Kidney glomerular epithelial cell (primary cell): ENCODE results near the gene SYNGAP1.
A peak's percentile ranks its signal among the peaks of the same experiment; 100 is the strongest.

Experiments used
- DNase-seq: peaks from one replicate; lab custom pipeline; 2025; lab: John Stamatoyannopoulos, UW

The SYNGAP1 gene

GRCh38 chr6:33439956-33440648, 20.2 kb downstream of the SYNGAP1 start:
- no peak for DNase-seq

GRCh38 chr6:33440649-33441309, 20.9 kb downstream of the SYNGAP1 start:
- no peak for DNase-seq

- no peak for DNase-seq
Observed at GRCh38 chr6:33441457-33441856, 21.6 kb downstream of the SYNGAP1 start.

- no peak for DNase-seq
Observed at GRCh38 chr6:33442283-33442682, 22.4 kb downstream of the SYNGAP1 start.

GRCh38 chr6:33443025-33443424, 23.2 kb downstream of the SYNGAP1 start:
- no peak for DNase-seq

- no peak for DNase-seq
Observed at GRCh38 chr6:33443619-33444504, 24.0 kb downstream of the SYNGAP1 start.

- DNase-seq, result no peak
Observed at GRCh38 chr6:33445119-33445603, 25.3 kb downstream of the SYNGAP1 start.

- DNase-seq, result no peak
Observed at GRCh38 chr6:33446356-33446755, 26.5 kb downstream of the SYNGAP1 start.

- no peak for DNase-seq
Observed at GRCh38 chr6:33450434-33450833, 30.6 kb downstream of the SYNGAP1 start.

- DNase-seq, result no peak
Observed at GRCh38 chr6:33451606-33452005, 31.7 kb downstream of the SYNGAP1 start.

GRCh38 chr6:33452496-33452895, 32.6 kb downstream of the SYNGAP1 start:
- no peak for DNase-seq

GRCh38 chr6:33453393-33454008, 33.6 kb downstream of the SYNGAP1 start:
- no peak for DNase-seq

- DNase-seq, result peak; percentile 94
Observed at GRCh38 chr6:33454009-33454946, 34.4 kb downstream of the SYNGAP1 start, which contains the start of gene ZBTB9. Gene ZBTB9, plus strand, starts transcription at chr6:33454576. Its CDS starts 525 bp downstream, at chr6:33455101.

- no peak for DNase-seq
Observed at GRCh38 chr6:33455051-33455450, 35.2 kb downstream of the SYNGAP1 start.

GRCh38 chr6:33456156-33456555, 36.3 kb downstream of the SYNGAP1 start:
- no peak for DNase-seq

GRCh38 chr6:33458676-33459075, 38.8 kb downstream of the SYNGAP1 start:
- DNase-seq, result no peak

GRCh38 chr6:33459226-33459625, 39.4 kb downstream of the SYNGAP1 start:
- no peak for DNase-seq

- DNase-seq, result no peak
Observed at GRCh38 chr6:33466075-33466735, 46.3 kb downstream of the SYNGAP1 start.

- DNase-seq, result no peak
Observed at GRCh38 chr6:33467091-33467490, 47.2 kb downstream of the SYNGAP1 start.

GRCh38 chr6:33469661-33470060, 49.8 kb downstream of the SYNGAP1 start:
- no peak for DNase-seq
